Kidney tubule cell (primary cell): ENCODE results near the gene CDKAL1.
"Not testable (repeated sequence)": the region's sequence is repeated elsewhere in the genome, so short reads cannot be mapped to it uniquely, and the experiment has no call there.

Experiments used
- DNase-seq: peaks from one replicate; pipeline ENCODE4 v3.0.0-alpha.2; 2018; ENCODE audit warnings: low spot score

CDKAL1 gene

GRCh38 chr6:20709451-20709850 is 175.2 kb downstream of the CDKAL1 start:
- no peak for DNase-seq

GRCh38 chr6:20710341-20710740 is 176.1 kb downstream of the CDKAL1 start:
- no peak for DNase-seq

- no peak for DNase-seq
Observed at GRCh38 chr6:20711518-20711917, 177.3 kb downstream of the CDKAL1 start.

GRCh38 chr6:20712011-20712410 is 177.8 kb downstream of the CDKAL1 start:
- peak; percentile 24 for DNase-seq

GRCh38 chr6:20715135-20715806 is 181.0 kb downstream of the CDKAL1 start:
- DNase-seq, result no peak

- no peak for DNase-seq
Observed at GRCh38 chr6:20716865-20717264, 182.6 kb downstream of the CDKAL1 start.

- no peak for DNase-seq
Observed at GRCh38 chr6:20717743-20718142, 183.5 kb downstream of the CDKAL1 start.

GRCh38 chr6:20718705-20719653 is 184.7 kb downstream of the CDKAL1 start:
- DNase-seq, result no peak

- DNase-seq, result no peak
Observed at GRCh38 chr6:20719980-20720379, 185.7 kb downstream of the CDKAL1 start.

GRCh38 chr6:20721121-20721520 is 186.9 kb downstream of the CDKAL1 start:
- DNase-seq, result not testable (repeated sequence)

GRCh38 chr6:20722455-20722854 is 188.2 kb downstream of the CDKAL1 start:
- DNase-seq, result no peak

GRCh38 chr6:20723236-20723635 is 189.0 kb downstream of the CDKAL1 start:
- DNase-seq, result no peak

- no peak for DNase-seq
Observed at GRCh38 chr6:20724443-20725190, 190.4 kb downstream of the CDKAL1 start.

GRCh38 chr6:20725235-20725634 is 191.0 kb downstream of the CDKAL1 start:
- not testable (repeated sequence) for DNase-seq

- no peak for DNase-seq
Observed at GRCh38 chr6:20729086-20729485, 194.8 kb downstream of the CDKAL1 start.

- not testable (repeated sequence) for DNase-seq
Observed at GRCh38 chr6:20732362-20732761, 198.1 kb downstream of the CDKAL1 start.

- DNase-seq, result no peak
Observed at GRCh38 chr6:20732896-20733295, 198.6 kb downstream of the CDKAL1 start.

- no peak for DNase-seq
Observed at GRCh38 chr6:20737912-20738311, 203.7 kb downstream of the CDKAL1 start.

GRCh38 chr6:20740088-20740487 is 205.8 kb downstream of the CDKAL1 start:
- DNase-seq, result no peak

- no peak for DNase-seq
Observed at GRCh38 chr6:20740727-20741126, 206.5 kb downstream of the CDKAL1 start.

GRCh38 chr6:20741490-20741889 is 207.2 kb downstream of the CDKAL1 start:
- no peak for DNase-seq

GRCh38 chr6:20744911-20745557 is 210.8 kb downstream of the CDKAL1 start:
- DNase-seq, result no peak
